ENCODE data around the gene IL1RAP. TPM values are rescaled to one million over a fixed set of nuclear protein-coding genes. Genes with fewer than 3 reads are reported as not detected.

IL1RAP gene
- total and polyA plus RNA-seq, 2 experiments from 2014 or later: 3.6 to 5.0 TPM

- TF ChIP-seq EZH2 (IDR thresholded peaks at IDR 0.05; ENCODE audit: low read depth, unreplicated experiment): no peak
Observed at GRCh38 chr3:190552969-190553759, 39.3 kb downstream of the IL1RAP start (continued).

- peak; percentile 46 for DNase-seq (ENCODE audit: low spot score)
- H3K4me1 Mint-ChIP-seq: peaks cover 29% of the 10 kb centered on the region
Observed at GRCh38 chr3:190554197-190554596, 40.3 kb downstream of the IL1RAP start.

GRCh38 chr3:190556351-190556750 lies 42.5 kb downstream of the IL1RAP start:
- peaks cover 17% of the 10 kb centered on the region for H3K4me1 ChIP-seq (ENCODE audit: insufficient read depth)
- H2AFZ ChIP-seq: no peak overlapping the region
- no peak overlapping the region for H3K4me3 Mint-ChIP-seq
- no peak overlapping the region for H3K27ac ChIP-seq (ENCODE audit: low read depth)
- peaks cover 19% of the 10 kb centered on the region; the same call in 2 of the 3 replicates for H3K36me3 Mint-ChIP-seq (ENCODE audit: low read depth)
- peaks cover 6% of the 10 kb centered on the region; the same call in 1 of the 2 replicates for H3K36me3 ChIP-seq (ENCODE audit: insufficient read depth)
- no peak for ATAC-seq
- peaks cover 16% of the 10 kb centered on the region for H3K9me3 Mint-ChIP-seq
- no peak overlapping the region for H3K4me3 ChIP-seq
- no peak overlapping the region for H3K27ac Mint-ChIP-seq
- H3K27me3 ChIP-seq (ENCODE audit: insufficient read depth): no peaks in the 10 kb centered on the region
- TF ChIP-seq ETS1 (IDR thresholded peaks at IDR 0.05): no peak
- no peaks in the 10 kb centered on the region for H3F3A ChIP-seq (replicated peaks; ENCODE audit: low read depth)
- peaks cover 9% of the 10 kb centered on the region for H3K27me3 Mint-ChIP-seq (ENCODE audit: insufficient read depth, low read depth, poor library complexity)
- no peak for DNase-seq (ENCODE audit: low spot score)
- no peaks in the 10 kb centered on the region for H4K20me1 ChIP-seq (replicated peaks; ENCODE audit: insufficient read depth)
- no peaks in the 10 kb centered on the region for H3K79me2 ChIP-seq (replicated peaks; ENCODE audit: insufficient read depth)
- peaks cover 36% of the 10 kb centered on the region for H3K4me1 Mint-ChIP-seq
- no peak overlapping the region for H3K4me2 ChIP-seq
- no peaks in the 10 kb centered on the region for H3K9me2 ChIP-seq (ENCODE audit: insufficient read depth)

More at GRCh38 chr3:190554197-190554596, 40.3 kb downstream of the IL1RAP start:
- Mint-ChIP-seq H3K36me3 (ENCODE audit: low read depth) (peaks cover 34% of the 10 kb centered on the region; the same call in 2 of the 3 replicates), H3K27me3 (ENCODE audit: insufficient read depth, low read depth, poor library complexity) (peaks cover 7% of the 10 kb centered on the region), H3K27ac (peak overlapping the region; percentile 92), H3K9me3 (peaks cover 20% of the 10 kb centered on the region), H3K4me3 (peak overlapping the region; percentile 75)
- no peaks in the 10 kb centered on the region for H3K27me3 ChIP-seq (ENCODE audit: insufficient read depth)
- peak; percentile 88 for ATAC-seq
- no peaks in the 10 kb centered on the region for H3K79me2 ChIP-seq (replicated peaks; ENCODE audit: insufficient read depth)
- peak overlapping the region; percentile 14; the same call in 1 of the 2 replicates for H3K4me3 ChIP-seq
- no peaks in the 10 kb centered on the region for H3K9me2 ChIP-seq (ENCODE audit: insufficient read depth)
- peaks cover 17% of the 10 kb centered on the region for H3K4me1 ChIP-seq (ENCODE audit: insufficient read depth)
- H3K4me2 ChIP-seq: peak overlapping the region; percentile 46
- no peaks in the 10 kb centered on the region for H4K20me1 ChIP-seq (replicated peaks; ENCODE audit: insufficient read depth)
- H3K36me3 ChIP-seq (ENCODE audit: insufficient read depth): peaks cover 7% of the 10 kb centered on the region; the same call in 1 of the 2 replicates
- TF ChIP-seq POLR2AphosphoS5 (IDR thresholded peaks at IDR 0.05; ENCODE audit: low read depth) (0 out of 2 replicates have a peak, but pooled peaks have one; percentile 11), JUNB (IDR thresholded peaks at IDR 0.05; ENCODE audit: unreplicated experiment) (no peak)
- H2AFZ ChIP-seq: no peak overlapping the region
- H3K27ac ChIP-seq (ENCODE audit: low read depth): peak overlapping the region; percentile 88
- no peaks in the 10 kb centered on the region for H3F3A ChIP-seq (replicated peaks; ENCODE audit: low read depth)

- Mint-ChIP-seq H3K27me3 (ENCODE audit: insufficient read depth, low read depth, poor library complexity) (peaks cover 9% of the 10 kb centered on the region), H3K4me1 (peaks cover 35% of the 10 kb centered on the region), H3K9me3 (peaks cover 9% of the 10 kb centered on the region; the same call in 2 of the 3 replicates), H3K4me3 (no peak overlapping the region), H3K36me3 (ENCODE audit: low read depth) (peaks cover 11% of the 10 kb centered on the region; the same call in 2 of the 3 replicates), H3K27ac (no peak overlapping the region)
- Histone ChIP-seq H3K4me3 (no peak overlapping the region), H3K9me2 (ENCODE audit: insufficient read depth) (no peaks in the 10 kb centered on the region), H3K27ac (ENCODE audit: low read depth) (no peak overlapping the region), H3K4me2 (no peak overlapping the region), H3K36me3 (ENCODE audit: insufficient read depth) (no peaks in the 10 kb centered on the region), H2AFZ (no peak overlapping the region), H3K27me3 (ENCODE audit: insufficient read depth) (no peaks in the 10 kb centered on the region), H3F3A (replicated peaks; ENCODE audit: low read depth) (no peaks in the 10 kb centered on the region), H3K4me1 (ENCODE audit: insufficient read depth) (peaks cover 17% of the 10 kb centered on the region), H3K79me2 (replicated peaks; ENCODE audit: insufficient read depth) (no peaks in the 10 kb centered on the region), H4K20me1 (replicated peaks; ENCODE audit: insufficient read depth) (no peaks in the 10 kb centered on the region)
- DNase-seq (ENCODE audit: low spot score) (no peak), ATAC-seq (no peak)
- TF ChIP-seq CTCF (conservative IDR thresholded peaks at IDR 0.05; ENCODE audit: low read depth in 2 of 2) (no peak), STAT1 (IDR thresholded peaks at IDR 0.05; ENCODE audit: unreplicated experiment) (no peak)
Observed at GRCh38 chr3:190557296-190557695, 43.4 kb downstream of the IL1RAP start.
